SW 1271 (cell line): ENCODE results near the gene CTNNA1.

Experiments used
- DNase-seq, 2 experiments: peaks; one replicate each; lab custom pipeline; 2025; lab: John Stamatoyannopoulos, UW

CTNNA1 gene

GRCh38 chr5:138965626-138966025, 212.4 kb downstream of the CTNNA1 start:
- DNase-seq = no peak

- DNase-seq = no peak
Measured at GRCh38 chr5:138966236-138966985, 213.2 kb downstream of the CTNNA1 start.

DNA sequence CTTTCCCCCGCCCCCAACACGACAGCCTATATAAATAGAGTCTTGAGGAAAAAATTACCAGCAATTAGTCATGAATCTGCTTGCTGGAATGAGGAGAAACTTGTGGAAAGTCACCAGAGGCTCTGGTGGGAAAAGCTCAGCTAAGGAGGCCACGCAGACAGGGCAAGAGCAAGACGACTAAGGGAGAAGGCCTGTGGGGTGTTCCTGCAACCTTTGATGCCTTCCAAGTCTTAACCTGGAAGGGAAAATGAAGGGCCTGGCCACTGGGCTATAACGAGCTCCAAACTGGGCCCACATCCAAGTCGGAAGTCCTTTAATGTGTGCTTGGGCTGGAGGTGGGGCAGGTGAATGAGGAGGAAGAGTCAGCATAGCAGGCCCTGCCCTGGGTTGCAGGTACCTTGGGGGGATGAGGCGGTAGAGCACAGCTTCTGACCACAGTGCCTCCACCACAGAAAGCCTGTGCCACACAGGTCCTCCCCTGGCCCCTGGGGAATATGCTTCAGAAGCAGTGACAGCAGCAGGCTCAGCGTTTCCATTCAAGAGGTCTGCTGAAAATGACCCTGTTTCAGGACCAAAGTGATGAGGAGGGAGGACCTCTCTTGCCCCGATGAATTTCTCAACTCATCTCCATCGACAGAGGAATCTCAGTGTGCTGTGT, 214.7 kb downstream of the CTNNA1 start:
- DNase-seq = no peak

GRCh38 chr5:138968601-138969000, 215.4 kb downstream of the CTNNA1 start:
- no peak for DNase-seq

DNA sequence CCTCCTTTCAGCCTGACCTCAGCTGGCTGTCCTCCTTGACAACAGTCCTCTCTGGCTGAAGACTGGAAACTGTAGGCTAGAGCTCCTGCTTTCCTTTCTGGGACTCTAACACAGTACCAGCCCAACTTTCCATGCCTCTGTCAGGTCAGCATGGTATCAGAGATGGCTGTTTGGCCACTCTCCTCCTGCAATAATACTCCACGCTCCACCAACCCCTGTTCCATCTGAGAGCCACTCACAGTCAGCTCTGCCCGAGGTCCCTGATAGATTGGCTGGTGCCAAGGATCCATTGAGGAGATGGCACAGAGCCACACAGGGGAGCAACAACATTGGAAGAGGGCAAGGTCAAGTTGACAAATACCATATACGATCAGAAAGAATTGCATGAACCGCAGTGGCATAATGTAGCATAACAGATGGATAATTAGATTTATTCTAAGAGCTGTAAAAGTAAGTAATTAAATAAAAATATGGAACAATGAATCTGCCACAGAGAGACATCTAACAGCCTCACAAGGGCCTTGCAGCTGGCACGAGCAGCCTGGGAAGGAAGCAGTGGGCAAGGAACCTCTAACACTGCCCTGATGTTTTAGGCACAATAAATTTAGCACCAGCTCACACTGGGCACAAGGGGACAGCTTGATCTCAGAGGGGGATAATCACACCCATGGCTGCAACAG, 216.2 kb downstream of the CTNNA1 start:
- DNase-seq = no peak

DNA sequence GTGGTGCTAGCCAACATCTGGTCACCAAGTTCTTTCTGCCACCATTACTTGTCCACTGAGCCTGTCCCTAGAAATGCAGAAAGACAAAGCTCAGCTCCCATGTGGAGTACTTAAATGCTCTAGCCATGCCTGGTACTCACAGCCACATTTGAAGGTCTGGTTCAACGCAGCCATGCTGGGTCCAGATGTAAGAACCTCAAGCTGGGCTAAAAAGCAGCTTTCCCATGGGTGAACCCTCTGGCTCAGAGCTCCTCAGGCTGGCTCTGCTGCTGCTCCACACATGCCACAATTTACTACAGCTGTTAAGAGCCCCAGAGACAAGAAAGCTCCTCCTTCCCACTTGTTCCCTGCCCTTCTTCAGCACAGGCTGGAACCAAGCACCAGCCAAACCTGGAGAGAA, 219.0 kb downstream of the CTNNA1 start:
- no peak for DNase-seq

- no peak for DNase-seq
Measured at GRCh38 chr5:138972836-138973235, 219.6 kb downstream of the CTNNA1 start.

GRCh38 chr5:138974227-138975063, 221.2 kb downstream of the CTNNA1 start:
- DNase-seq = no peak

DNA sequence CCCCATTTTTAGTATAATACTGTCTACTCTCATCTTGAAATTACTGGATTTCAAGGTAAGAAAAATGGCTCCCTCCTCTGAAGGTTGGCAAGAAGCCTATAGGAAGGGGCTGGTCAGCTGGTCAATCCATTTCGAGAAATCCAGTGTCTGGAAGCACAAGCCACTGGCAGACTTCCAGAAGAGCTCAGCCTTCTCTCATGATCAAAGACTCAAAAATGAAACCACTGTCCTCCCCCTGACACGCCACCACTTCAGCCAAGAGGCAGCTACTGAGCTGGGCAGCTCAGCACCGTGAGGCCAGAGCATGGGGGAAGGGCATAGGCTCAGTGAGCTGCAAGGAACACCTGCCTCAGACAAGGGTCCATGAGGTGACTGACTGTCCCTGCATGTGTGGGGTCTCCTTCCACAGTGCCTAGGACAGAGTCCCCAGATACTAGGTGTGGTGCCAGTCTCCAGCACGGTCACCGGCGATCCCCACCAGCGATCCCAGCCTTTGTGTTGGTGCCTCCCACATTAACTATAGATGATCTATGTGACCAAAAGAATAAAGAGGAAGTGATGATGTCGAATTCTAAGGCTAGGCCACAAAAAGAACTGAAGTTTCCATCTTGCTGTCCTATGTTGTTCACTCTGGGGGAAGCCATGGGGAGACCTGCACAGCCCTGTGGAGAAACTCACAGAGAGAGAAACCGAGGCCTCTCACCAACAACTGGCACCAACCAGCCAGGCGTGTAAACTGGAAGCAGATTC, 222.0 kb downstream of the CTNNA1 start:
- DNase-seq = no peak

DNA sequence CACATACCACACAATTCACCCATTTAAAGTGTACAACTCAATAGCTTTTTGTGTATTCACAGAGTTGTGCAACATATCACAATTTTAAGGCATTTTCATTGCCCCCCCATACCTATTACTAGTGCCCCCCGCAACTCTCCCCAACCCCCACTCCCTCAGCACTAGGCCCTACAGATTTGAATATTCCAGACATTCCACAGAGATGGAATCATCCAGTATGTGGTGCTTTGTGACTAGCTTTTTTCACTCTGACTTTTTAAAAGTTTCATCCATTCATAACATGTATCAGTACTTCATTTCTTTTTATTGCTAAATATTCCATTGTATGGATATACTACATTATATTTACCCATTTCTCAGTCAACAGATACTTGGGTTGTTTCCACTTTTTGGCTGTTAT, 224.9 kb downstream of the CTNNA1 start:
- no peak for DNase-seq

GRCh38 chr5:138978581-138978980, 225.4 kb downstream of the CTNNA1 start:
- no peak for DNase-seq

DNA sequence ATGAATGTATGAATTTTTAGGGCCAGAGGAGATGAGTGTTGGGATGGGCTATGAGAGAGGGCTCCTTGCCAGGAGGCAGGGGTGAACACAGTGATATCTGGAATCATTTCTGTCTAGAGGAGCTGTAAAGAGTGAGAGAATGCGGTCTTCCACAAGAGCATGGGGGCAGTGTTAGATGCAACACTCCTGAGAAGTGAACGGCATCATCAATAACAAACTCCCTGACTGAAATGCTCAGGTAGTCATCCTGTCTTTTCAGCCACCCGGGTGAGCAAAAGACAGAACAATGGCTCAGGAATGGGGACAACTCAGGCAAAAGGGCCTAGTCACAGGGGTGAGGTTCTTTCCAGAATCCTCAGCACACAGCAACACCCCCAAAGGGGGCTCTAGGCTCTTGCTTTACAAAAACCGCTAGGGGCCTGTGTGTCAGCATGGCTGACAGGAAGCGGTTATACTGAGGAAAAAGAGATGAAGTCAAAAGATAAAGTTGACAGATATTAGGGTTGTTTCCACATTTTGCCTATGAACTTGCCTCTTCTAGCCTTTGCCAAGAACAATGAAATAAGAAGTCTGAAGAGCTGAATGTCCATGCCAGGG, 226.6 kb downstream of the CTNNA1 start:
- no peak for DNase-seq

GRCh38 chr5:138980441-138980840, 227.2 kb downstream of the CTNNA1 start:
- no peak for DNase-seq

DNA sequence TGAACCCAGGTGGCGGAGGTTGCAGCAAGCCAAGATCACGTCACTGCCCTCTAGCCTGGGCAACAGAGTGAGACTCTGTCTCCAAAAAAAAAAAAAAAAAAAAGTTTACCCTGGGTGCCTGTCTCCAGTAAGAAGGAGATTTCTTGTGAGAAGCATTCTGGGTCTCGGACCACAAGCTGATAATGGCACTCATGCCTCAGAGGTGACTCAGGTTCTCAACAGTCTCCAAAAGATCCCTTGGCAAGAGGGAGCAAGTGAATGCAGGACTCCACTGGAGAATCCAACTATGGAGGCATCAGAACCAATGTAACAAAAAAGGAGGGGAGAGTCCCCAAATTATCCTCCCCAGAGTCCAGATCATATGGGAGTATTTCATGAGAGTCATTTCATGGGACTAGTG, 227.9 kb downstream of the CTNNA1 start:
- no peak for DNase-seq

GRCh38 chr5:138981586-138981985, 228.4 kb downstream of the CTNNA1 start:
- DNase-seq = no peak

- DNase-seq = no peak
Measured at GRCh38 chr5:138983984-138984383, 230.8 kb downstream of the CTNNA1 start.
